Measurements from ENCODE around the gene TWIST2. TPM values are rescaled to one million over a fixed set of nuclear protein-coding genes. Genes with fewer than 3 reads are reported as not detected.

TWIST2 gene
- total and polyA plus RNA-seq, 5 donors, result 3.1 to 6.3 (median 5.0) TPM

GRCh38 chr2:238947243-238947760 lies 99.4 kb downstream of the TWIST2 start:
- no peaks in the 10 kb centered on the region for H3K27me3 ChIP-seq (ENCODE audit: control insufficient read depth, insufficient read depth)
- H3K4me1 ChIP-seq (ENCODE audit: control insufficient read depth, insufficient read depth, low read length), result peaks cover 2% of the 10 kb centered on the region
- ATAC-seq, result no peak
- intact Hi-C loops (cut with DNase I), result loop anchor here in 1 of 4 donors (10.0 kb wide), 1 partner anchor 103 kb away; the partner anchor contains the start of gene TWIST2
- H3K27ac ChIP-seq (ENCODE audit: low read length), result no peak overlapping the region
- 89% methylated on average over 9 of the region's 9 CpGs for WGBS
- DNase-seq, result no peak
- no peak overlapping the region for H3K4me3 ChIP-seq (ENCODE audit: low read length)
- no peaks in the 10 kb centered on the region for H3K9me3 ChIP-seq (ENCODE audit: control insufficient read depth, low read length)

- H3K9me3 ChIP-seq (ENCODE audit: control insufficient read depth, low read length), result no peaks in the 10 kb centered on the region
- ATAC-seq (peak; percentile 86 to 91), DNase-seq (peak; percentile 71 to 92 (median 89))
- no peaks in the 10 kb centered on the region for H3K27me3 ChIP-seq (ENCODE audit: control insufficient read depth, insufficient read depth)
- intact Hi-C loops (cut with DNase I), result loop anchor here in 1 of 4 donors (10.0 kb wide), 1 partner anchor 103 kb away; the partner anchor contains the start of gene TWIST2
- 50% methylated on average over 10 of the region's 10 CpGs for WGBS
- H3K4me3 ChIP-seq (ENCODE audit: low read length), result no peak overlapping the region
- H3K4me1 ChIP-seq (ENCODE audit: control insufficient read depth, insufficient read depth, low read length), result peaks cover 2% of the 10 kb centered on the region
- no peak overlapping the region for H3K27ac ChIP-seq (ENCODE audit: low read length)
These were observed 100.2 kb downstream of the TWIST2 start for GRCh38 chr2:238947920-238948710.

GRCh38 chr2:238948765-238949641 lies 101.1 kb downstream of the TWIST2 start:
- H3K4me1 ChIP-seq (ENCODE audit: control insufficient read depth, insufficient read depth, low read length), result peaks cover 2% of the 10 kb centered on the region
- H3K9me3 ChIP-seq (ENCODE audit: control insufficient read depth, low read length), result no peaks in the 10 kb centered on the region
- WGBS, result 74% methylated on average over 7 of the region's 7 CpGs
- H3K27ac ChIP-seq (ENCODE audit: low read length), result no peak overlapping the region
- ATAC-seq (no peak), DNase-seq (no peak)
- H3K27me3 ChIP-seq (ENCODE audit: control insufficient read depth, insufficient read depth), result no peaks in the 10 kb centered on the region
- no peak overlapping the region for H3K4me3 ChIP-seq (ENCODE audit: low read length)
- intact Hi-C loops (cut with DNase I), result loop anchor here in 1 of 4 donors (10.0 kb wide), 1 partner anchor 104 kb away; the partner anchor contains the start of gene TWIST2

GRCh38 chr2:238949710-238950345 lies 101.9 kb downstream of the TWIST2 start:
- Histone ChIP-seq H3K4me1 (ENCODE audit: control insufficient read depth, insufficient read depth, low read length) (peaks cover 2% of the 10 kb centered on the region), H3K4me3 (ENCODE audit: low read length) (no peak overlapping the region), H3K9me3 (ENCODE audit: control insufficient read depth, low read length) (no peaks in the 10 kb centered on the region), H3K27ac (ENCODE audit: low read length) (no peak overlapping the region), H3K27me3 (ENCODE audit: control insufficient read depth, insufficient read depth) (no peaks in the 10 kb centered on the region)
- no peak for ATAC-seq
- DNase-seq, result no peak
- intact Hi-C loops (cut with DNase I), result loop anchor here in 1 of 4 donors (10.0 kb wide), 1 partner anchor 105 kb away; the partner anchor contains the start of gene TWIST2
- 78% methylated on average over 10 of the region's 10 CpGs for WGBS

GRCh38 chr2:238950551-238950950 lies 102.7 kb downstream of the TWIST2 start:
- intact Hi-C loops (cut with DNase I), result no loop called here
- DNase-seq, result no peak

GRCh38 chr2:238952261-238952919 lies 104.5 kb downstream of the TWIST2 start:
- DNase-seq (no peak), ATAC-seq (no peak)
- Histone ChIP-seq H3K27ac (ENCODE audit: low read length) (no peak overlapping the region), H3K4me1 (ENCODE audit: control insufficient read depth, insufficient read depth, low read length) (peaks cover 2% of the 10 kb centered on the region), H3K27me3 (ENCODE audit: control insufficient read depth, insufficient read depth) (no peaks in the 10 kb centered on the region), H3K9me3 (ENCODE audit: control insufficient read depth, low read length) (no peaks in the 10 kb centered on the region), H3K4me3 (ENCODE audit: low read length) (no peak overlapping the region)
- 79% methylated on average over 5 of the region's 5 CpGs for WGBS
- intact Hi-C loops (cut with DNase I), result no loop called here

More at GRCh38 chr2:238950551-238950950, 102.7 kb downstream of the TWIST2 start:
- 88% methylated on average over 13 of the region's 13 CpGs for WGBS
- no peak for ATAC-seq
- Histone ChIP-seq H3K4me3 (ENCODE audit: low read length) (no peak overlapping the region), H3K9me3 (ENCODE audit: control insufficient read depth, low read length) (no peaks in the 10 kb centered on the region), H3K27me3 (ENCODE audit: control insufficient read depth, insufficient read depth) (no peaks in the 10 kb centered on the region), H3K4me1 (ENCODE audit: control insufficient read depth, insufficient read depth, low read length) (peaks cover 2% of the 10 kb centered on the region), H3K27ac (ENCODE audit: low read length) (no peak overlapping the region)

GRCh38 chr2:238954841-238955591 lies 107.1 kb downstream of the TWIST2 start:
- DNase-seq (no peak), ATAC-seq (no peak)
- no peak overlapping the region for H3K27ac ChIP-seq (ENCODE audit: low read length)
- 82% methylated on average over 12 of the region's 12 CpGs for WGBS
- no peak overlapping the region for H3K4me3 ChIP-seq (ENCODE audit: low read length)
- H3K27me3 ChIP-seq (ENCODE audit: control insufficient read depth, insufficient read depth), result no peaks in the 10 kb centered on the region
- intact Hi-C loops (cut with DNase I), result no loop called here
- H3K4me1 ChIP-seq (ENCODE audit: control insufficient read depth, insufficient read depth, low read length), result no peaks in the 10 kb centered on the region
- H3K9me3 ChIP-seq (ENCODE audit: control insufficient read depth, low read length), result no peaks in the 10 kb centered on the region

GRCh38 chr2:238955648-238956531 lies 108.0 kb downstream of the TWIST2 start:
- 81% methylated on average over 10 of the region's 10 CpGs for WGBS

GRCh38 chr2:238956676-238957075 lies 108.8 kb downstream of the TWIST2 start:
- WGBS, result 53% methylated on average over 3 of the region's 3 CpGs

More at GRCh38 chr2:238955648-238956531, 108.0 kb downstream of the TWIST2 start:
- no peak for ATAC-seq
- no peak overlapping the region for H3K27ac ChIP-seq (ENCODE audit: low read length)
- no peaks in the 10 kb centered on the region for H3K9me3 ChIP-seq (ENCODE audit: control insufficient read depth, low read length)
- no peaks in the 10 kb centered on the region for H3K4me1 ChIP-seq (ENCODE audit: control insufficient read depth, insufficient read depth, low read length)
- intact Hi-C loops (cut with DNase I), result no loop called here
- DNase-seq, result no peak
- no peaks in the 10 kb centered on the region for H3K27me3 ChIP-seq (ENCODE audit: control insufficient read depth, insufficient read depth)
- H3K4me3 ChIP-seq (ENCODE audit: low read length), result no peak overlapping the region

More at GRCh38 chr2:238956676-238957075, 108.8 kb downstream of the TWIST2 start:
- Histone ChIP-seq H3K4me1 (ENCODE audit: control insufficient read depth, insufficient read depth, low read length) (no peaks in the 10 kb centered on the region), H3K4me3 (ENCODE audit: low read length) (no peak overlapping the region), H3K9me3 (ENCODE audit: control insufficient read depth, low read length) (no peaks in the 10 kb centered on the region), H3K27me3 (ENCODE audit: control insufficient read depth, insufficient read depth) (no peaks in the 10 kb centered on the region), H3K27ac (ENCODE audit: low read length) (no peak overlapping the region)
- intact Hi-C loops (cut with DNase I), result no loop called here
- DNase-seq (peak in 1 of 3 donors; percentile 67), ATAC-seq (no peak)

Measured in right cardiac atrium (tissue), 5 donors.